HepG2 (cell line): ENCODE measurements around the gene NPC1. TPM values are rescaled to one million over a fixed set of nuclear protein-coding genes. Genes with fewer than 3 reads are reported as not detected.

Experiments
- CBFB ChIP-seq: sonication (generic); formaldehyde crosslinking; IDR thresholded peaks from 2 replicates; pipeline ENCODE4 v1.4.0; 2020; ENCODE audit warnings: missing genetic modification reagents
- CREB3 ChIP-seq: sonication (generic); formaldehyde crosslinking; IDR thresholded peaks from 2 replicates; pipeline ENCODE4 v1.5.0; 2020; ENCODE audit warnings: missing genetic modification reagents
- EEA1 ChIP-seq: sonication (generic); formaldehyde crosslinking; IDR thresholded peaks from 2 replicates; pipeline ENCODE4 v1.5.1; 2020; ENCODE audit warnings: mild to moderate bottlenecking, missing genetic modification reagents, borderline replicate concordance
- RARA ChIP-seq: IDR thresholded peaks from 2 replicates; pipeline ENCODE4 v1.6.1; 2016; ENCODE audit warnings: missing genetic modification reagents, missing compliant biosample characterization
- RBM39 ChIP-seq: fragments of 200-400 bp; formaldehyde crosslinking; IDR thresholded peaks from one replicate; pipeline ENCODE4 v1.6.1; 2018; ENCODE audit warnings: antibody characterized with exemption, mild to moderate bottlenecking, low read depth, low read length; ENCODE audit not compliant: poor library complexity, severe bottlenecking
- RERE ChIP-seq: IDR thresholded peaks from 2 replicates; pipeline ENCODE4 v1.6.1; 2016; ENCODE audit warnings: low read depth, missing genetic modification reagents, missing compliant biosample characterization
- RNF219 ChIP-seq: sonication (generic); formaldehyde crosslinking; IDR thresholded peaks from 2 replicates; pipeline ENCODE4 v1.5.0; 2020; ENCODE audit warnings: mild to moderate bottlenecking, missing genetic modification reagents
- SMARCC2 ChIP-seq: fragments of 450-650 bp; IDR thresholded peaks from 2 replicates; pipeline ENCODE4 v1.6.1; 2017; ENCODE audit warnings: antibody characterized with exemption, mild to moderate bottlenecking
- TCF7 ChIP-seq: sonication (generic); IDR thresholded peaks from 2 replicates; pipeline ENCODE4 v1.6.1; 2016; ENCODE audit warnings: antibody characterized with exemption, low read depth
- THAP8 ChIP-seq: sonication (generic); formaldehyde crosslinking; IDR thresholded peaks from 2 replicates; pipeline ENCODE4 v1.5.1; 2020; ENCODE audit warnings: missing genetic modification reagents, mild to moderate bottlenecking, borderline replicate concordance
- USF2 ChIP-seq, 2 experiments: sonication (generic) in 1 of 2; formaldehyde crosslinking in 1 of 2; IDR thresholded peaks; 2 replicates each; pipeline versions ENCODE4 v1.5.1 to v1.6.1; 2011 to 2020; ENCODE audit warnings: borderline replicate concordance in 1 of 2, low read depth in 1 of 2, low read length in 1 of 2, mild to moderate bottlenecking in 1 of 2, missing genetic modification reagents in 1 of 2, moderate library complexity in 1 of 2
- ZFP37 ChIP-seq: sonication (generic); formaldehyde crosslinking; IDR thresholded peaks from 2 replicates; pipeline ENCODE4 v1.4.0; 2020; ENCODE audit warnings: missing genetic modification reagents, borderline replicate concordance
- ZNF124 ChIP-seq: sonication (generic); formaldehyde crosslinking; IDR thresholded peaks from 2 replicates; pipeline ENCODE4 v1.4.0; 2020; ENCODE audit warnings: missing genetic modification reagents
- ZNF563 ChIP-seq: sonication (generic); formaldehyde crosslinking; IDR thresholded peaks from 2 replicates; pipeline ENCODE4 v1.8.0; 2022; ENCODE audit warnings: mild to moderate bottlenecking, moderate library complexity, missing genetic modification reagents
- polyA plus RNA-seq, 8 experiments: library from polyadenylated mRNA; depleted of rRNA in 3 of 8; stranded (reverse) in 7 of 8; unstranded in 1 of 8; fragments of >200 nt; fragmentation: Illumina TruSeq in 4 of 8; extraction: Trizol in 4 of 8; gene quantifications; 2 replicates each; pipeline versions ENCODE4 v1.2.1 to v1.2.3, GENCODE V29; 2011 to 2016; ENCODE audit warnings: low read depth in 4 of 8, missing spikeins in 1 of 8, mixed read lengths in 1 of 8; ENCODE audit not compliant: insufficient read depth in 1 of 8
- total RNA-seq, 5 experiments: library from RNA; depleted of rRNA; stranded (reverse); fragments of >200 nt; fragmentation: Illumina TruSeq; extraction: Trizol; gene quantifications; 2 replicates each; pipeline ENCODE4 v1.2.3, GENCODE V29; 2016; ENCODE audit warnings: low read depth in 1 of 5

NPC1 gene
- total and polyA plus RNA-seq, 2 of the 13 experiments (the other 11 are each of a cell fraction or from before 2014, with no cell fraction given), result 46.5 to 114 TPM

GRCh38 chr18:23503038-23503962, 83.0 kb downstream of the NPC1 start, which contains the start of gene RMC1 (continued):
- TF ChIP-seq RERE (CRISPR knock-in tag) (0 out of 2 replicates have a peak, but pooled peaks have one; percentile 15), CBFB (CRISPR knock-in tag) (no peak), USF2 (IDR thresholded peaks at IDR 0.05; ENCODE audit: low read depth, low read length) (peak; percentile 84), USF2 (CRISPR knock-in tag; IDR thresholded peaks at IDR 0.05; ENCODE audit: borderline replicate concordance) (peak; percentile 82; the same call in 1 of the 2 replicates), TCF7 (no peak), ZNF124 (peak; percentile 68), EEA1 (CRISPR knock-in tag) (no peak), THAP8 (CRISPR knock-in tag) (0 out of 2 replicates have a peak, but pooled peaks have one; percentile 78), SMARCC2 (no peak), RARA (CRISPR knock-in tag) (no peak), CREB3 (CRISPR knock-in tag) (0 out of 2 replicates have a peak, but pooled peaks have one; percentile 38), RBM39 (no peak), ZFP37 (CRISPR knock-in tag) (no peak), RNF219 (CRISPR knock-in tag) (no peak), ZNF563 (CRISPR knock-in tag) (peak; percentile 59; the same call in 1 of the 2 replicates)
